Panc1 (cell line): ENCODE measurements around the gene AGER. TPM values are rescaled to one million over a fixed set of nuclear protein-coding genes. Genes with fewer than 3 reads are reported as not detected.

Experiments
- ATAC-seq: fragments of 200-7000 bp; cut with Tn5 transposase; 2 replicates; pipeline ENCODE4 v1.9.1; 2020; ENCODE audit warnings: mild to moderate bottlenecking, moderate library complexity
- BruUV-seq: library from RNA; stranded (reverse); fragments of 400-500 nt; replicated peaks from 2 replicates; lab custom pipeline; 2021; lab: Mats Ljungman, UMichigan
- CTCF ChIA-PET: fragments of 300-600 bp; sonication (Branson Sonifier 250); formaldehyde crosslinking; loops from one replicate; lab custom pipeline; 2022; ENCODE audit warnings: antibody characterized with exemption; lab: Charles Lee
- POLR2A ChIA-PET: fragments of 300-600 bp; sonication (Branson Sonifier 250); formaldehyde crosslinking; loops from one replicate; lab custom pipeline; 2022; ENCODE audit warnings: antibody characterized with exemption; lab: Charles Lee
- DNase-seq: peaks from one replicate; pipeline ENCODE4 v3.0.0-alpha.2; 2010; ENCODE audit warnings: low read depth, low spot score
- H3K27ac ChIP-seq: 2 replicates; pipeline ENCODE4 v1.5.1; 2011; ENCODE audit warnings: mild to moderate bottlenecking, low read length, inconsistent platforms
- H3K27me3 ChIP-seq: fragments of 200-500 bp; sonication (Bioruptor generic); 2 replicates; pipeline ENCODE4 v1.6.0; 2014; ENCODE audit warnings: low read length, inconsistent platforms; ENCODE audit not compliant: control insufficient read depth, insufficient read depth
- H3K36me3 ChIP-seq: fragments of 200-500 bp; sonication (Bioruptor generic); 2 replicates; pipeline ENCODE4 v1.5.1; 2014; ENCODE audit warnings: inconsistent platforms, mild to moderate bottlenecking, low read length, moderate library complexity; ENCODE audit not compliant: control insufficient read depth, insufficient read depth
- H3K4me1 ChIP-seq: 2 replicates; pipeline ENCODE4 v1.5.1; 2011; ENCODE audit warnings: inconsistent platforms, mild to moderate bottlenecking, low read length, moderate library complexity; ENCODE audit not compliant: control insufficient read depth, insufficient read depth
- H3K4me3 ChIP-seq, 2 experiments: 2 replicates each; pipeline ENCODE4 v1.5.1; 2011 to 2012; ENCODE audit warnings: low read depth in 2 of 2, low read length in 2 of 2, mild to moderate bottlenecking in 2 of 2, inconsistent platforms in 1 of 2, moderate library complexity in 1 of 2
- H3K9me3 ChIP-seq: fragments of 200-500 bp; sonication (Bioruptor generic); 2 replicates; pipeline ENCODE4 v1.5.1; 2014; ENCODE audit warnings: low read depth, mild to moderate bottlenecking, inconsistent platforms, low read length, moderate library complexity; ENCODE audit not compliant: control insufficient read depth, insufficient read depth
- POLR2AphosphoS5 ChIP-seq: IDR thresholded peaks from 2 replicates; pipeline ENCODE4 v1.6.1; 2012; ENCODE audit warnings: mild to moderate bottlenecking, low read depth, low read length, moderate library complexity
- SIN3A ChIP-seq: IDR thresholded peaks from 2 replicates; pipeline ENCODE4 v1.6.1; 2012; ENCODE audit warnings: low read depth, mild to moderate bottlenecking, low read length, moderate library complexity, borderline replicate concordance; ENCODE audit not compliant: insufficient read depth
- TCF7L2 ChIP-seq: IDR thresholded peaks from 2 replicates; pipeline ENCODE4 v1.6.1; 2011; ENCODE audit warnings: mild to moderate bottlenecking, low read depth, low read length, inconsistent platforms
- in situ Hi-C: cut with HindIII; loops from 2 replicates; pipeline ENCODE4 v1.10.0; 2016; ENCODE audit warnings: low sequenced_read_pairs, low pct_unique_long_range_greater_than_20kb
- intact Hi-C: fragments of 100-400 bp; cut with micrococcal nuclease; formaldehyde crosslinking; loops from one replicate; pipeline ENCODE4 v1.10.0; 2022; ENCODE audit not compliant: unreplicated experiment
- total RNA-seq: library from RNA; stranded (reverse); gene quantifications from one replicate; pipeline ENCODE4 v1.2.1, GENCODE V29; 2021; ENCODE audit not compliant: unreplicated experiment
- TF ChIP-seq, protein P1 (sequence below): fragments of 450-650 bp; IDR thresholded peaks from 2 replicates; pipeline ENCODE4 v1.5.1; 2017; ENCODE audit warnings: mild to moderate bottlenecking
- TF ChIP-seq, protein P2 (sequence below), 2 experiments: IDR thresholded peaks; 2 replicates each; pipeline ENCODE4 v1.6.1; 2011 to 2012; ENCODE audit warnings: low read depth in 2 of 2, control low read depth in 1 of 2, low read length in 1 of 2, mild to moderate bottlenecking in 1 of 2, moderate library complexity in 1 of 2; ENCODE audit not compliant: insufficient read depth in 1 of 2

AGER gene
- total RNA-seq, 1 experiment from 2014 or later = 3.7 TPM

DNA sequence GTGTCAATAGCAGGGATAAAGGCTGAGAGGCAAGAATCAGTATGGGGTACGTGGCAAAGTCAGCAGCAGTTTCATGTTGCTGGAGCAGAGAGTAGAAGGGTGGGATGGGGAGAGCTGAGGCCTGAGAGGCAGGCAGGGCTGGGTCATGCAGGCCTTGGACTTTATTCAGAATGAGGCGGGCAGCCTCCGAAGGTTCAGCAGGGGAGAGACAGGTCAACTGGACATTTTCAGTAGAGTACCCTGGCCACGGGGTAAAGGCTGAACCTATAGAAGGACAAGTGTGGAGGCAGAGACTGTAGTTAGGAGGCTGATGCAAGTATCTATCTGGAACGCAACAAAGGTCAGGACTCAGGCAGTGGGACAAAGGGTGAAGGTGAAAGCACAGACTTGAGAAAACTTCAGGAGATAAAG is 26.1 kb upstream of the AGER start:
- in situ Hi-C loops = no loop called here
- POLR2A ChIA-PET = no interaction called here
- intact Hi-C loops = no loop called here

DNA sequence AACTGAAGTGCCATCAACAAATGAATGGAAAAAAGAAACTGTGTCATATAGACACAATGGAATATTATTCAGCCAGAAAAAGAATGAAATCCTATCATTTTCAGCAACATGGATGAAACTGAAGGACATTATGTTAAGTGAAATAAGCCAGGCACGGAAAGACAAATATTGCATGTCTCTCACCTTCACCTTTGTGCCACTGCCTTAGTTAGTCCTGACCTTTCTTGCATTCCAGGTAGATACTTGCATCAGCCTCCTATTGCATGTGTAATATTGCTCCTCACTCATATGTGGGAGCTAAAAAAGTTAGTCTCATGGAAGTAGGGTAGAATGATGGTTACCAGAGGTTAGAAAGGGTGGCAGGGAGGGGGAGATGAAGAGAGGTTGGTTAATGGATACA is 24.9 kb upstream of the AGER start:
- no peaks in the 10 kb centered on the region for H3K4me1 ChIP-seq
- no peak overlapping the region for H3K27ac ChIP-seq
- BruUV-seq = no TSS peak
- TF ChIP-seq, protein P1, sequence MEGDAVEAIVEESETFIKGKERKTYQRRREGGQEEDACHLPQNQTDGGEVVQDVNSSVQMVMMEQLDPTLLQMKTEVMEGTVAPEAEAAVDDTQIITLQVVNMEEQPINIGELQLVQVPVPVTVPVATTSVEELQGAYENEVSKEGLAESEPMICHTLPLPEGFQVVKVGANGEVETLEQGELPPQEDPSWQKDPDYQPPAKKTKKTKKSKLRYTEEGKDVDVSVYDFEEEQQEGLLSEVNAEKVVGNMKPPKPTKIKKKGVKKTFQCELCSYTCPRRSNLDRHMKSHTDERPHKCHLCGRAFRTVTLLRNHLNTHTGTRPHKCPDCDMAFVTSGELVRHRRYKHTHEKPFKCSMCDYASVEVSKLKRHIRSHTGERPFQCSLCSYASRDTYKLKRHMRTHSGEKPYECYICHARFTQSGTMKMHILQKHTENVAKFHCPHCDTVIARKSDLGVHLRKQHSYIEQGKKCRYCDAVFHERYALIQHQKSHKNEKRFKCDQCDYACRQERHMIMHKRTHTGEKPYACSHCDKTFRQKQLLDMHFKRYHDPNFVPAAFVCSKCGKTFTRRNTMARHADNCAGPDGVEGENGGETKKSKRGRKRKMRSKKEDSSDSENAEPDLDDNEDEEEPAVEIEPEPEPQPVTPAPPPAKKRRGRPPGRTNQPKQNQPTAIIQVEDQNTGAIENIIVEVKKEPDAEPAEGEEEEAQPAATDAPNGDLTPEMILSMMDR = no peak
- TF ChIP-seq TCF7L2 (no peak), POLR2AphosphoS5 (no peak), SIN3A (no peak)
- TF ChIP-seq, protein P2, sequence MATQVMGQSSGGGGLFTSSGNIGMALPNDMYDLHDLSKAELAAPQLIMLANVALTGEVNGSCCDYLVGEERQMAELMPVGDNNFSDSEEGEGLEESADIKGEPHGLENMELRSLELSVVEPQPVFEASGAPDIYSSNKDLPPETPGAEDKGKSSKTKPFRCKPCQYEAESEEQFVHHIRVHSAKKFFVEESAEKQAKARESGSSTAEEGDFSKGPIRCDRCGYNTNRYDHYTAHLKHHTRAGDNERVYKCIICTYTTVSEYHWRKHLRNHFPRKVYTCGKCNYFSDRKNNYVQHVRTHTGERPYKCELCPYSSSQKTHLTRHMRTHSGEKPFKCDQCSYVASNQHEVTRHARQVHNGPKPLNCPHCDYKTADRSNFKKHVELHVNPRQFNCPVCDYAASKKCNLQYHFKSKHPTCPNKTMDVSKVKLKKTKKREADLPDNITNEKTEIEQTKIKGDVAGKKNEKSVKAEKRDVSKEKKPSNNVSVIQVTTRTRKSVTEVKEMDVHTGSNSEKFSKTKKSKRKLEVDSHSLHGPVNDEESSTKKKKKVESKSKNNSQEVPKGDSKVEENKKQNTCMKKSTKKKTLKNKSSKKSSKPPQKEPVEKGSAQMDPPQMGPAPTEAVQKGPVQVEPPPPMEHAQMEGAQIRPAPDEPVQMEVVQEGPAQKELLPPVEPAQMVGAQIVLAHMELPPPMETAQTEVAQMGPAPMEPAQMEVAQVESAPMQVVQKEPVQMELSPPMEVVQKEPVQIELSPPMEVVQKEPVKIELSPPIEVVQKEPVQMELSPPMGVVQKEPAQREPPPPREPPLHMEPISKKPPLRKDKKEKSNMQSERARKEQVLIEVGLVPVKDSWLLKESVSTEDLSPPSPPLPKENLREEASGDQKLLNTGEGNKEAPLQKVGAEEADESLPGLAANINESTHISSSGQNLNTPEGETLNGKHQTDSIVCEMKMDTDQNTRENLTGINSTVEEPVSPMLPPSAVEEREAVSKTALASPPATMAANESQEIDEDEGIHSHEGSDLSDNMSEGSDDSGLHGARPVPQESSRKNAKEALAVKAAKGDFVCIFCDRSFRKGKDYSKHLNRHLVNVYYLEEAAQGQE (IDR thresholded peaks at IDR 0.05; ENCODE audit: insufficient read depth in 1 of 2, low read depth in 2 of 2, low read length in 1 of 2) = no peak
- POLR2A ChIA-PET = no interaction called here
- no peak for DNase-seq
- no peaks in the 10 kb centered on the region for H3K36me3 ChIP-seq
- CTCF ChIA-PET = no interaction called here
- H3K4me3 ChIP-seq = no peak overlapping the region
- no peaks in the 10 kb centered on the region for H3K27me3 ChIP-seq
- no peaks in the 10 kb centered on the region for H3K9me3 ChIP-seq
- in situ Hi-C loops (no loop called here), intact Hi-C loops (no loop called here)
- no peak for ATAC-seq

More for the DNA sequence above, 26.1 kb upstream of the AGER start:
- Histone ChIP-seq H3K4me1 (no peaks in the 10 kb centered on the region), H3K9me3 (no peaks in the 10 kb centered on the region), H3K27me3 (no peaks in the 10 kb centered on the region), H3K36me3 (no peaks in the 10 kb centered on the region), H3K4me3 (no peak overlapping the region), H3K27ac (no peak overlapping the region)
- ATAC-seq = peak; percentile 44
- TF ChIP-seq POLR2AphosphoS5 (no peak), TCF7L2 (no peak), SIN3A (no peak)
- TF ChIP-seq, protein P1 = no peak
- TF ChIP-seq, protein P2 (IDR thresholded peaks at IDR 0.05; ENCODE audit: insufficient read depth in 1 of 2, low read depth in 2 of 2, low read length in 1 of 2) = no peak
- no peak for DNase-seq
- BruUV-seq = no TSS peak
- CTCF ChIA-PET = no interaction called here
